ENCODE results near the gene VMAC.

VMAC gene

GRCh38 chr19:5954293-5954692, 49.6 kb downstream of the VMAC start:
- DNase-seq, result no peak

GRCh38 chr19:5955636-5955935, 50.9 kb downstream of the VMAC start:
- DNase-seq, result no peak

GRCh38 chr19:5956323-5956722, 51.7 kb downstream of the VMAC start:
- DNase-seq, result no peak

- DNase-seq, result no peak
Measured at GRCh38 chr19:5956728-5957127, 52.1 kb downstream of the VMAC start.

GRCh38 chr19:5957170-5957569, 52.5 kb downstream of the VMAC start:
- DNase-seq, result no peak

GRCh38 chr19:5958074-5958850, 53.6 kb downstream of the VMAC start:
- no peak for DNase-seq

- DNase-seq, result no peak
Measured at GRCh38 chr19:5958851-5959122, 54.1 kb downstream of the VMAC start.

GRCh38 chr19:5959260-5960004, 54.8 kb downstream of the VMAC start:
- no peak for DNase-seq

Data from SW 1271 (cell line).